GM10847 (cell line): ENCODE measurements around the gene RAB25.

ENCODE experiments used
- POLR2A ChIP-seq: IDR thresholded peaks from 2 replicates; pipeline ENCODE4 v1.6.1; 2011; ENCODE audit not compliant: insufficient read length; ENCODE audit errors: extremely low read depth

Gene RAB25

DNA sequence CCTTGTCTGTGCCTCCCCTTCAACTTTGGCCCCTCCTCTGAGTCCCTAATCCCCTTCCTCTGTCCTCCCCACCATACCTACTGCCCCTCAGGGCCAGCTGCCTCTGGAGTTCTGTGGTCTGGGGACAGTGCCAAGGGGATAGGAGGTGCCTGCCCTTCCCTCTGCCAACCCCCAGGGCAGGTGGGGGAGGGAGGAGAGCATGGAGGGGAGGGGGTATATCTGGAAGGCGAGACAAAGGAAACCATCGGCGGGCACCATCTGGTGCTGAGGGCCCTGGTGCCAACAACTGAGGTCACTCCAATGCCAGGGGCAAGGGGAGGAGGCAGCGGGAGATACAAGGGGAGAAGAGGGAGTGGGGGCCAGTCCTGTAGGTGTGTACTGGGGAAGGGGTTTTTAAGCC is 9.6 kb downstream of the RAB25 start:
- no peak for TF ChIP-seq POLR2A

DNA sequence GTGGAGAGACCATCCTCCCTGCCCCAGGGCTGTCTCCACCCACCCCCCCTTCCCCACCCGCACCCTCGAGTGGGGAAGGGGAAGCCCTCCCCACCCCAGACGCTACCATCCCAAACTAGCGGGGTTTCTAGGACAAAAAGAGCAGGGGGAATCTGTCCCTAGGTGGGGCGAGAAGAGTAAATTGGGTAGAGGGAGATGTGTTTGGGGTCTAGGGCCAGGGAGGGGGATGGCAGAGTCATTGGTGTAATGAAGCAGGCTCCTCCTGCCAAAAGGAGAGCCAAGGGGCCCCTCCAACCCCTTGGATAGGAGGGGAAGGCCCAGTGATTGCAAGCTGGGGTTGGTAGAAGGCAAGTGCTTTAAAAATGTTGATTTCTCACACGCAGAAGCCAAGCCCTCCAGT is 11.3 kb downstream of the RAB25 start:
- TF ChIP-seq POLR2A: no peak

DNA sequence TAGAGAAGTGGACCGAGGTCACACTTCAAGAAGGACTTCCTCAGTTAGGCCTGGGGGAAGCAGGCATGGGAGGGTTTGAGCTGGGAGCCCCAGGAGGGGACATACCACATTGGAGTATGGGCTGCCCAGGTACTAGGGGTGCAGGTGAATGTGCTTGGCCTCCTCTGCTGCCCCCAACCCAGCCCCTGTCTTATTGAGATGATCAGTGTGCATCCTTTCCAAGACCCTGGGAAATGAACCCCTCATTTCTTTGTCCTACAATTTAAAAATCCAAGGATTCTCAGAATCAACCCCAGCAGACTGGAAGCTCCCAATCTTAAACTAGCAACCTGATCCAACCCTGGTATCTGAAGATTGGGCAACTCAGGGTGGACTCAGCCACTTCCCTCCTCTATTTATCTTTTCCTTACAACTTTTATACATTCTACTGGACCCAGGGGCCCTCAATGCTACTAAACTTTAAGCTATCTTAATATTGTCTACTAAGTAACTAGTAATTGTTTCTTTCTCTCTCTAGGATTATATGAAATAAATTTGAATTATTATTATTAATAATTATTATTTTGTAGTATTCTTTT is 12.2 kb downstream of the RAB25 start:
- no peak for TF ChIP-seq POLR2A

DNA sequence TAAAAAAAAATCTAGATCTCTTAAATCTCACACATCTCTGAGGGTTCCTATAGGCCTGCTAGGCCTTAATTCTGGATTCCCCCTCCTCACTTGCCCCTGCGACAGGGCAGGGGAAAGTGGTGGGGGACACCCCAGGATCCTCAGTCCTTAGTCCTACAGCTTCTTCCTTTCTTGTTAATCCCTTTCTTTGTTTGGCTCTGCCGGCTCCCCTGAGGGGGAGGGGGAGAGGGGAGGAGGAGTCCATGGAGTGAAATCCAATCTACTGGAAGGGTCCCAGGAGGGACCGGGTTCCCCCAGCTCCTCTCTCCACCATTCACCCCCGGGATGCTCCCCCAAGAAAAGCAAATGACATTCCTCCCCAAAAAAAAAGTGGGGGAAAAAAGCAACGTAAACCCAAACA is 12.8 kb downstream of the RAB25 start:
- no peak for TF ChIP-seq POLR2A

DNA sequence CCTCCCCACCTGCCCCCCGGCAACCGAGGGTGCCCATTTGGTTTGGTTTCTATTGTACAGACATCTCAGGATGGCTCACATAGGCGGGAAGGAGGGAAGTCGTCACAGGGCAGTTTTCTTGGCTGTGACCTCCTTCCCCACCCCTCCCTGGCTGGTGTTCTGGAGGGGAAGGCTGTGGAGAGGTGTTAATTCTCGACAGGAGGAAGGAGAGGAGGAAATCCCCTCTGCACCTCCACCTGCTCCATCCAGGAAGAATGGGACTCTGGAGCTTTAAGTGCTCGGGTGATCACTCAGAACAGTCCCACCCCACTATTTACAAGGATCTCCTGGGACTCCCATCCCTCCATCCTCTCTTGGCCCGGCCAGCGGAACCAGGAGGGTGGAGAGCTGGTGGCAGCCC is 13.7 kb downstream of the RAB25 start:
- no peak for TF ChIP-seq POLR2A

DNA sequence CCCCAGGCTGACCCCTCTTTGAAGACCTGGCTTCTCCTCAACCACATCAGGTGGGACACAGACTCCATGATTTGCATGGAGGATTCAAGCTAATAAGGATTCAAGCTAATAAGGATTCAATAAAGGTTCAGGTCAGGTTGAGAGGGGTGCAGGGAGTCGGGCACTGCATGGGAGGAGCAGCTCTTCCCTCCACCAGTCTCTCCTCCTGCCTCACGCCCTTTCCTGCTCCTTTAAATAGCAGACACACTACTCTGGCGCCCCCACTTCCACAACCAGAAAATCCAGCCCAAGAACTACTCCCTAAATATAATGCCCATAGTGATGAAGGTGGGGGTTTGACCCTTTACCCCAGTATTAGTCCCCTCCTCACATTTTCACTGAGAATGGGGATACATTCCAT is 14.2 kb downstream of the RAB25 start:
- no peak for TF ChIP-seq POLR2A

DNA sequence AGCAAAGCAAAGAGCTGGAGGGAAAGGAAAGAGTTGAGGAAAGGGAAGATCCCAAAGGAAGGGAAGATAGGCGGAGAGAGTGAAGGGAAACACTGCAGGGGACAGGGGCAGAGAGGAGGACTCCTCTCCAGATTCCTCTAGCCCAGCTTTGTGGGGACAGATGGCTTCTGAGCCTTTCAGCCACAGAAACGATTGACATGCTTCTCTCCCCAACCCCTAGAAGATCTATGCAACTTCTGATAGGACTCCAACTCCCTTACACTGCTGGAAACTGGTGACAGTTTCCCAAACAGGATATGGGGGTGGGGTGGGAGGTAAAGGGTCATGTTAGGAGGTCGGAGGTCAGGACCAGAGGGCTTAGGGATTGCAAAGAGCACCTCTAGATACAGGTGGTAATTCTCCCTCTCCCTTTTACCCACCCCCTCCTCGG is 14.8 kb downstream of the RAB25 start:
- no peak for TF ChIP-seq POLR2A

DNA sequence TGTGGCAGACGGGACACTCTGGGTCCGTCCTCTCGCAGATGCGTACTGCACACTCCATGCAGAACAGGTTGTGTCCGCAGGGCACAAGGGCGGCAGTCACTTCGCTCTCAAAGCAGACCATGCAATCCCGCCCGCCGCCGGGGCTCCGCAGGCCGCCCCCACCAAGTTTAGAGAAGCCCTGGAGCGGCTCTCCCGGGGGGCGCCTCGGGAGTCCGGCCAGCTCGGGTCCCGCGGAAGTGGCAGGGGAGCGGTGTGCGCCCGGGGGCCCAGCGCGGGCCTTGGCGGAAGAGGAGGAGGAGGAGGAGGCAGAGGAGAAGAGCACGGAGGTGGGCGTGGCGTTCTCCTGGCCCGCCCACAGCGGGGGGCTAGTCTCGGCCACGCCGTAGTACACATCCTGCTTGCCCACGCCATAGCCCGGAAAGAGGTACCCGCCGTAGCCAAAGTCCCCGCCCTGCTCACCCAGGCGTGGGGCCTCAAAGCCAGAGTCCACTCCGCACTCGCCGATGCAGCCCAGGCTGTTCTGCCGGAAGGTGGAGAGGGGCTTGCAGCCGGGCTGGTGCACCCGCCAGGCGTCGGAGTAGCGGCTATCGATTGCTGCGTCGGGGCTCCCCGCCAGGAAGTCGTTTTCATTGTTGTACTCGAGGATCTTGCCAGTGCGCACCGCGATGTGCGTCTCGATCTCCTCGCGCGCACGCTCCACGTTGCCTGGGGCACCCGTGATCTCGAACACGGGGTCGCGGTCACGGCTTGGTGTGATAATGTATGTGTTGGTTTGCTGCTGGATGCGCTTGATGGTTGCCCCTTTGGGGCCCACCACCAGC is 15.9 kb downstream of the RAB25 start:
- no peak for TF ChIP-seq POLR2A

DNA sequence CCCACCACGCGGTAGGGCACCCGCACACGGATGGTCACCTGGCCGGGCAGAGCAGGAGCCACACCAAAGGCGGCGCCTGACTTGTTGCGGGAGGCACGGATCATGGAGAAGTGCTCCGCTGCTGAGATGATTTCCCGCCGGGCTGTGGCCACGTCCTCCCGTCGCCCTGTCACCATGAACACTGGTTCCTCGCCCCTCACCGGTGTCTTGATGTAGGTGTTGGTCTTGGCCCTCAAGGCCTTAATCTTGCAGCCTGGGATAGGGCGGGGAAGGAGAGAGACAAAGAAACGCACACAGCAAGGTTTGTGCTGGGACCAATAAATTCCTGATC is 16.4 kb downstream of the RAB25 start:
- no peak for TF ChIP-seq POLR2A

DNA sequence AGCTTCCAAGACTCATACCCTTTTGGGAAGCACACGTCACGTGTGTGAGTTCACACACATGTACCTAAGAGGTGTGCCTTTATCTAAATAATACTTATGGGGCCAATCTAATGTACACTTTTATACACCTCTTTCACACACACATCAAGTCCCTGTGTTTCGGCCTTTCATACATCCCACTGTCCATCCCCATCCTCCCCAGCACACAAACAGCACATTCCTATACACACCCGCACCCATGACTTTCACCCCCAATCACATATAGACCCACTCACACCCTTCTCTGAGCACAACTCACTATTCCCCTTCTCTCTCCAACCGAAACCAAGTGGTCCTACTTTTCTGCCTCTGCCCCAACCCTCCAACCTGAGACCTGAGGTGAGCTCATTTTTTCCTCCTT is 17.8 kb downstream of the RAB25 start:
- no peak for TF ChIP-seq POLR2A

DNA sequence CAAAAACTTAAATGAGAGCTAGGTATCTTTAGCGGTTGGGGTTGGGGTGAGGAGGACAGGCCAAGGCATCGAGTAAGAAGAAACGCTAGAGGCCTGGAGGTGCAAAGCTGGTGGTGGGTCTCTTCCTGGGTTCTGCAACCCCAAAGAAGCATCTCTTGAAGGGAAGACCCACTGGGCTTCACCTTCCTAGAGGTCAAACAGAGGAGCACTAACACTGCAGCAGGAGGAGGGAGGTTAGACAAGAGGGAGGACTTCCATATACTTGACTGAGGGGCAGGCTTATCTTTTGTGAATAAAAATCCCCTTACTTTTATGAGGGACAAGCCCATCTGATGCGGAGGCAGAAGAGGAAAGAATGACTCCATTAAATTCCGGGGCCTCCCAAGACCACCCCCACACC is 18.8 kb downstream of the RAB25 start:
- no peak for TF ChIP-seq POLR2A

DNA sequence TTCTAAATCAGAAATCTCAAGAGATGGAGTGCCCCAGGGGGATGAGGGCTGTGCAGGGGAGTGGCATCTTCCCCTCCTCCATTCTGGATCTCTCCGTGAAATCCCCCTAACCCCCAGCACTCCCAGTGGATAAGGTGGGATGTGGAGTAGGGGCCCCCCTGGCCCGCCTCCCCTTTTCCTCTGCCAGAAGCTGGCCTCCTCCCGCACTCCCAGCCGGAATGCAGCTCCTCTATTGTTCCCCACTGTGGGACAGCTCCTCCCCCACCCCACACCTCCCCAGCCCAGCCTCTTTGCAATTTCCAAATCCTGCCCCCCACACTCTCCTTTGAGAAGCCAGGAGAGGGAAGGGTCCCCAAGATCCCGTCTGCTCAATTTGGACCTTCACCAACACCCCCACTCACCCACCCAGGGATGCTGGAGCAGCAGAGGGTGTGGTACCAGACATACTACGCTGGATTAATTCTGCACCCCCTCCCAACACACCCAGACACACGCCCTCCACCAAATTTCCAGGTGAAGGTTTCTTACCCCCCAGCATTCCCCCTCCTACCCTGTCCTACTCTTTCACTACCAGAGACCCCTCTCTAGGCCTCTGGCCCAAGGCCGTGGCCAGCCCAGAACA is 19.4 kb downstream of the RAB25 start:
- TF ChIP-seq POLR2A: no peak

DNA sequence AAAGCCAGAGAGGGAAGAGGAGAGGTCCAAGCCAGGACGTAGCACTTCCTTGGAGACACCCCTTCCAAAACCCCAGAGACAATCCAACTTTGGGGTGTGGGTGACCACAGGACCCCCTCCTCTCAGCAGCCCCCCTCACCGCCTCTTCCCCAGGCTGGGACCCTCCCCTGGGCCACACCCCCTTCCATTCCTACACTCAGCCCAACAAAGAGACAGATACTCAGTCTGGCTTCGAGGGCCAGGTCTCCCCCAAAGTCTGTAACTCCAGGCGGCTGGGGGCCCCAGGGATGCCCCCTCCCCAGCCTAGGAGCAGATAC is 19.9 kb downstream of the RAB25 start:
- TF ChIP-seq POLR2A: no peak

DNA sequence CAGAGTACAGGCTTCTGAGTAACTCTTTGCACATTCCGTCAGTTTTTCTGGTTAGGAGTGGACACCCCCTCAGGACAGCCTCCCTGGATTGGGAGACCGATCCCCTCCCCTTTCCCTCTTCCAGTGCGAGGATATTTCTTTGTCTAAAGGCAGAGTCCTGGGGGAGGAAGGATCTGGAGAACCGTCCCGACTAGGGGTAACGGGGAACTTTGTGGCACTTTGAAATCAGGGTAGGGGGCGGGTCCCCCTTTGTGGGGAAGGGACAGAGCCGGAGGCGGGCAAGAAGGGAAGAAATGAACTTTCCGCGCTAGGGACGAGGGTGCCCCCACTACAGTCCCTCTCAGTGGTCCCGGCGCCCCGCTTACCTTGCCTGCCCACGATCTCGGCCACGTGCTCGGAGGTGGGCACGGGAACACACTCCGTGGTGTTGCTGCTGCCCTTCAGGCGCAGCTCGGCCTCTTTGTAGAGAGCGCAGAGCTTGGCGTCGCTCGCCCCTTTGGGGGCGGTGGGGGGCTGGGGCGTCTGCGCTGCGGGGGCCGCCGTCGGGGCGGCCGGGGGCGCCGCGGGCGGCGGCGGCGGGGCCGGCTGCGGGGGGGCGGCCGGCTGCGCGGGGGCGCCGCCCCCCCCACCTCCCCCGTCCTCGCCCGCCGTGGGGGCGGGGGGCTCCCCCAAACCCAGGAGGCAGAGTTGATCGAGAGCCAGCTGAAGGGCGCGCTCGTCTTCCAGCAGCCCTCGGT is 20.4 kb downstream of the RAB25 start:
- no peak for TF ChIP-seq POLR2A

DNA sequence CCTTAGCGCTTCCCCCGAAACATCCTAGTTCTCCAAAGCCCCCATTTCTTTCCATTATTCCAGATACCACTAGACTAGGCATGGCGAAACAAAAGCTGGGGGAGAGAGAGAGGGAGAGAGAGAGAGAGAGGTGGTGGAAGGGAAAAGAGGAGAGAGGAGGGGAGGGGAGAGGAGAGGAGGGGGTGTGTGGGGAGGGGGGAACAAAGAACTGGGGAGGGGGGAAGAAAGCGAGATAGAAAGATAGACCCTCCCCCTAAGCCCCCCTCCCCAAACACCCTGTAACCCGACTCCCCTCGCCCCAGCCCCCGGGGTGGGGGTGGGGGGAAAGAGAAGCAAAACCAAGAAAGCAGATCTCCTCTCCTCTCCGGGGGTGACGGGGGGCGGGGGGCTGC is 21.0 kb downstream of the RAB25 start:
- no peak for TF ChIP-seq POLR2A
